Measurements from ENCODE around the gene AMN.

Gene AMN

GRCh38 chr14:102969060-102969791 is 46.8 kb downstream of the AMN start:
- DNase-seq = no peak

- DNase-seq = no peak
These were observed 47.4 kb downstream of the AMN start for GRCh38 chr14:102969901-102970300.

GRCh38 chr14:102970496-102970895 is 48.0 kb downstream of the AMN start:
- no peak for DNase-seq

GRCh38 chr14:102971314-102971713 is 48.9 kb downstream of the AMN start:
- no peak for DNase-seq

GRCh38 chr14:102971836-102972606 is 49.6 kb downstream of the AMN start:
- DNase-seq = no peak

GRCh38 chr14:102973706-102974285 is 51.3 kb downstream of the AMN start:
- no peak for DNase-seq

- no peak for DNase-seq
These were observed 53.2 kb downstream of the AMN start for GRCh38 chr14:102975662-102976061.

GRCh38 chr14:102977475-102977874 is 55.0 kb downstream of the AMN start:
- DNase-seq = no peak

- no peak for DNase-seq
These were observed 56.9 kb downstream of the AMN start for GRCh38 chr14:102979406-102979805.

GRCh38 chr14:102980409-102980810 is 57.9 kb downstream of the AMN start:
- DNase-seq = no peak

Measured in NCI-H1105 treated with DMSO at 0.1 percent for 48 hours (cell line).